Common myeloid progenitor, CD34-positive (primary cell): Measurements from ENCODE around the gene NOL8. TPM values are rescaled to one million over a fixed set of nuclear protein-coding genes. Genes with fewer than 3 reads are reported as not detected.

Experiments used
- CTCF ChIA-PET: fragments of 350-600 bp; sonication (Branson Sonifier 250); formaldehyde crosslinking; loops from one replicate; lab custom pipeline; 2021; ENCODE audit warnings: antibody characterized with exemption; lab: Charles Lee
- POLR2A ChIA-PET: fragments of 350-600 bp; sonication (Branson Sonifier 250); formaldehyde crosslinking; loops from one replicate; lab custom pipeline; 2021; ENCODE audit warnings: antibody characterized with exemption; lab: Charles Lee
- DNase-seq, 3 donors: peaks; one replicate each; pipeline versions ENCODE4 v3.0.0 to v3.0.0-alpha.2; 2013
- H3K27ac ChIP-seq, 2 experiments: 1 replicate in 1 of 2; 2 replicates in 1 of 2; pipeline ENCODE4 v1.7.0; 2013; ENCODE audit warnings: inconsistent platforms in 2 of 2, low read length in 2 of 2, mild to moderate bottlenecking in 2 of 2, low read depth in 1 of 2, moderate library complexity in 1 of 2; ENCODE audit not compliant: severe bottlenecking in 2 of 2, insufficient read depth in 1 of 2, poor library complexity in 1 of 2
- H3K27me3 ChIP-seq, 5 experiments: replicated peaks in 2 of 5; 1 replicate in 3 of 5; 2 replicates in 2 of 5; pipeline versions ENCODE4 v1.6.1 to v1.7.0; 2013; ENCODE audit warnings: low read length in 4 of 5, mild to moderate bottlenecking in 2 of 5, moderate library complexity in 2 of 5, inconsistent platforms in 1 of 5; ENCODE audit not compliant: insufficient read depth in 5 of 5, control insufficient read depth in 4 of 5
- H3K36me3 ChIP-seq, 4 experiments: 1 replicate in 2 of 4; 2 replicates in 2 of 4; pipeline versions ENCODE4 v1.6.1 to v1.7.0; 2013; ENCODE audit warnings: low read length in 3 of 4, control low read depth in 1 of 4, mild to moderate bottlenecking in 1 of 4; ENCODE audit not compliant: control insufficient read depth in 4 of 4, insufficient read depth in 4 of 4
- H3K4me1 ChIP-seq, 4 experiments: 1 replicate in 3 of 4; 2 replicates in 1 of 4; pipeline versions ENCODE4 v1.6.1 to v1.7.1; 2013; ENCODE audit warnings: low read length in 3 of 4, mild to moderate bottlenecking in 3 of 4, control low read depth in 1 of 4, inconsistent platforms in 1 of 4, moderate library complexity in 1 of 4; ENCODE audit not compliant: control insufficient read depth in 4 of 4, insufficient read depth in 4 of 4; ENCODE audit errors: control extremely low read depth in 1 of 4
- H3K4me3 ChIP-seq, 7 experiments: 1 replicate in 4 of 7; 2 replicates in 3 of 7; pipeline versions ENCODE4 v1.5.1 to v1.7.0; 2013; ENCODE audit warnings: mild to moderate bottlenecking in 7 of 7, low read length in 6 of 7, moderate library complexity in 6 of 7, inconsistent platforms in 2 of 7, low read depth in 2 of 7, control low read depth in 1 of 7; ENCODE audit not compliant: insufficient read depth in 4 of 7, control insufficient read depth in 1 of 7; ENCODE audit errors: extremely low read depth in 1 of 7
- H3K9me3 ChIP-seq, 5 experiments: 1 replicate in 4 of 5; 2 replicates in 1 of 5; pipeline versions ENCODE4 v1.6.1 to v1.7.1; 2013; ENCODE audit warnings: low read length in 4 of 5, mild to moderate bottlenecking in 2 of 5, inconsistent platforms in 1 of 5, low read depth in 1 of 5, moderate library complexity in 1 of 5; ENCODE audit not compliant: control insufficient read depth in 4 of 5, insufficient read depth in 2 of 5; ENCODE audit errors: control extremely low read depth in 1 of 5
- WGBS: methylation state at CpG from one replicate; pipeline ENCODE4 v1.1.5; 2013; ENCODE audit not compliant: insufficient coverage; 5-methylcytosine and 5-hydroxymethylcytosine counted together
- polyA plus RNA-seq: library from polyadenylated mRNA; unstranded; fragments of 120-200 nt; gene quantifications from one replicate; pipeline ENCODE4 v1.2.1, GENCODE V29; 2013

NOL8 gene
- polyA plus RNA-seq: 59.2 TPM

DNA sequence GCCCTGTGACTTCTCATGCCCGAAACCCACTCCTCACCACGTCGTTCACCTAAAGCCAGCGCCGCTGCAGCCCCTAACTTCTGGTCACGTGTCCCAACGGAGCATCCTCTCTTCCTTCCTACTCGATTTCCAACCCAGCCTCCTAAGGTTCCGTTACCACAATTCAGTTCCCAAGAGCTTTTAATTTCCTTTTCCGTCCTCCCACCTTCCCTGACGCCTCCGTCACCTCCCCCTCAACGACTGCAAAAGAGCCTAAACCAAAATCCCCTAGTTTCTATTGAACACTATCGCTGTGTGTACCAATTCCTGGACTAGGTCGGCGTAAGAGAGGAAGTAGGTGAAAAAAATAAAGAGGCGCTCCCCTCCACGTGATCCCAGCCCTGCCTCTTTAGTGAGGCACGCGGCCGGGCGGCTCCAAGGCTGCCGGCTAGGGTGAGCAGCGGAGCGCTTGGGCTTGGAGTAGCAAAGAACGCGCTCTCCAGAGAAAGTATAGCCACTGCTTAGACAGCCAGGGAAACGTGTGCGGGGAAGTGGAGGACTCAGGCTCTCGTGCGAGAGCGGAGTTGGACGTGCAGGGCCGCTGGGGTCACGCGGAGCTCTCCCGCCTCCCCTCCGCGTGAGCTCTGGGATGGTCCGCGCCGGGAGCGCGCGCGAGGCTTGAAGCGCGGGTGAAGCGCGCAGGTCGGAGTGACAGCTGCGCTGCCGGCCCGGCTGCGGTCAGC is at the start of gene NOL8, which contains the start of gene CENPP:
TSS of gene NOL8 (minus strand) at position 82 of the 722 bp plus-strand sequence. CDS start 1,189 bp downstream, outside the sequence.
TSS of gene CENPP (plus strand) at position 685 of the 722 bp plus-strand sequence.
- ChIA-PET CTCF (interaction anchor here (0.9 to 1.5 kb wide), 4 partner anchors 12 to 310 kb away, joined by 3 to 4 read pairs (median 3); no protein-coding TSS in a partner anchor), POLR2A (interaction anchor here (1.1 to 1.8 kb wide), 3 partner anchors 12 to 345 kb away, joined by 4 to 6 read pairs (median 4); partner anchors contain the start of gene IPPK)
- Histone ChIP-seq H3K36me3 (peaks cover 2 to 20% (median 12%) of the 10 kb centered on the region in 4 experiments), H3K27me3 (no peaks in the 10 kb centered on the region), H3K4me1 (peaks cover 14 to 32% (median 24%) of the 10 kb centered on the region in 4 experiments), H3K9me3 (no peaks in the 10 kb centered on the region), H3K27ac (peak within 1 kb of the TSS; percentile 99), H3K4me3 (peak within 1 kb of the TSS; percentile 98 to 100 (median 99))
- under 1% methylated on average over 53 of the region's 55 CpGs for WGBS
- peak; percentile 90 to 94 (median 91) for DNase-seq

DNA sequence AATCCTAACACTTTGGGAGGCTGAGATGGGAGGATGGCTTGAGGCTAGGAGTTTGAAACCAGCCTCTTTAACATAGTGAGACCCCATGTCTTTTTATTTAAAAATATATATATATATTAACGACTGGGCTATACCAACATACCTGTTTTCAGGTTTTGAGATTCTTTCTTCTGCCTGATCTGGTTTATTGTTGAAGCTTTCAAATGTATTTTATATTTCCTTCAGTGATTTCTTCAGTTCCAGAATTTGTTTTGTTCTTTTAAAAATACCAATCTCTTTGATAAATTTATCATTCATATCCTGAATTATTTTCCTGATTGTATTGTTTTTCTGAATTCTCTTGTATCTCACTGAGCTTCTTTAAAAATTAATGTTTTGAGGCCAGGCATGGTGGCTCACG is 48.0 kb upstream of the NOL8 start:
- ChIA-PET POLR2A (no interaction called here), CTCF (no interaction called here)
- peaks cover 0 to 17% (median 6%) of the 10 kb centered on the region in 5 experiments for H3K9me3 ChIP-seq
- H3K36me3 ChIP-seq: peaks cover 0 to 7% (median 2%) of the 10 kb centered on the region in 4 experiments
- no peaks in the 10 kb centered on the region for H3K27me3 ChIP-seq
- H3K4me3 ChIP-seq: no peak overlapping the region
- WGBS: 100% methylated on average over 1 of the region's 2 CpGs
- H3K4me1 ChIP-seq: no peaks in the 10 kb centered on the region
- no peak overlapping the region for H3K27ac ChIP-seq
- DNase-seq: no peak

DNA sequence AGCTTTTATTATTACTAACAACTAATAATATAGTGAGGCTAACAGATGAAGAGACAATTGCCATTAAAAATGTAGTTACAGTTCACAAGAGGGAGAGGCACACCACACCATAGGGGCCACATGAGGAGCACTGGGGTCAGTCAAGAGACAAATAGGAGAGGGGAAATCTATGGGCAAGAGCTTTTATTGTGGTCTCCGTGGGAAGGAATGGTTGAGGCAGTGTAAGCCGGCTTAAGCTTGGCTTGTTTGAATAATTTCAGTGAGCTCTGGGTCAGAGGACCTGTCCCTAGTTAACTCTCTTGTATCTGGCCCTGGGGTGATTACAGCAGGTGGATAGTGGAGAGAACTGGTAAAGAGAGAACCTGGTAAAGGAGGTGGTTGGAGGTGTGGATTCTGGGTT is 43.9 kb upstream of the NOL8 start:
- ChIA-PET CTCF (interaction anchor here (0.6 to 1.3 kb wide), 3 partner anchors 10 to 265 kb away, joined by 3 to 4 read pairs (median 4); no protein-coding TSS in a partner anchor), POLR2A (no interaction called here)
- Histone ChIP-seq H3K27ac (no peak overlapping the region), H3K27me3 (no peaks in the 10 kb centered on the region), H3K4me1 (no peaks in the 10 kb centered on the region), H3K9me3 (peaks cover 0 to 17% (median 1%) of the 10 kb centered on the region in 5 experiments), H3K36me3 (peaks cover 0 to 9% (median 3%) of the 10 kb centered on the region in 4 experiments), H3K4me3 (no peak overlapping the region)
- no peak for DNase-seq
- 46% methylated on average over 2 of the region's 2 CpGs for WGBS

DNA sequence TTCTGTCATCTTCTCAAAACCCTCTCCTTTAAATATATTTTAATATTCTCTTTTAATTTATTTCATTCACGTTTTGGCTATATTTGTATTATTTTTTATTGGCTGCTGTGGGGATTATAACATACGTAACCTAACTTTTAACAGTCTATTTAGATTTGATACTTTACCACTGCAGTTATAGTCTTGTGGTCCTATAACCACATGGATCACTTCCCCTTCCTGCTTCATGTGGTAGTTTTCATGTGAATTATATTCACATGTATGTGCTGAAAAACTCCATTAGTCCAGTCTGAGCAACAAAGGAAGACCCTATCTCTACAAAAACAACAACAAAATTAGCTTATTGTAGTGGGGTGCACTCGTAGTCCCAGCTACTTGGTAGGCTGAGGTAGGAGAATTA is 34.9 kb upstream of the NOL8 start:
- CTCF ChIA-PET: interaction anchor here (0.6 to 1.5 kb wide), 2 partner anchors 12 to 16 kb away, joined by 3 to 4 read pairs; no protein-coding TSS in a partner anchor
- peak overlapping the region in 1 of 7 experiments; percentile 16 for H3K4me3 ChIP-seq
- DNase-seq: peak; percentile 32 to 83 (median 77)
- H3K27me3 ChIP-seq: no peaks in the 10 kb centered on the region
- H3K27ac ChIP-seq: no peak overlapping the region
- POLR2A ChIA-PET: no interaction called here
- no CpG with 5 or more reads among the region's 3 CpGs for WGBS
- peaks cover 0 to 13% (median 3%) of the 10 kb centered on the region in 5 experiments for H3K9me3 ChIP-seq
- peaks cover 0 to 3% (median 1%) of the 10 kb centered on the region in 4 experiments for H3K36me3 ChIP-seq
- H3K4me1 ChIP-seq: peaks cover 6 to 13% (median 9%) of the 10 kb centered on the region in 4 experiments

DNA sequence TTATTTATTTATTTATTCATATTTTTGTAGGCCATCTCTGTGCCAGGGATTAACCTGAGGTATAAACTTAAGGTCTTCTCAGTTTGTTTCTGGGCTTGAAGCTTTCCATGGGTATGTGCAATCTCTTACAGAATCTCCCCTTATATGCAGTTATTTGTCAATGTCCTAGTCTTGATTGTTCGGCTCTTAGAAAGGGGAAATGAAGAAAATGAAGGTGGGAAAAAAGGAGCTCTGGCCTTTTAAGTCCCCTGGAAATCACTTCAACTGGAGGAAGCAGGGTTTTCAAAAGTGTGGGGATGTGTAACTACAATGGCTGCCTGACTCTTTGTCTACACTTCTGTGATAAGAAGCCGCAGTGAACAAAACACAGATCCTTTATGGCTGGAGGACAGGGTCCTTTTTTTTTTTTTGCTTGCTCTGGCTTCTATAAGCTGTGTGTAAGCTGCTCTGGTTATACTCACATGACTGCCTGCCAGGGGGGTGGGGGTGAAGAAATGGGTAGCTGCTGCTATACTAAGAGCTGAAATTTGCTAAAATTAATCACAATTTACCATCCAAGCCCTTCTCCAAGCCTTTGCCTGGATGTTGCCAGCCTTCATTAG is 34.3 kb upstream of the NOL8 start:
- Histone ChIP-seq H3K9me3 (peaks cover 0 to 13% (median 3%) of the 10 kb centered on the region in 5 experiments), H3K4me3 (peak overlapping the region in 3 of 7 experiments; percentile 16 to 19 (median 16)), H3K4me1 (peaks cover 6 to 13% (median 9%) of the 10 kb centered on the region in 4 experiments), H3K27ac (peak overlapping the region in 1 of 2 experiments; percentile 14), H3K27me3 (no peaks in the 10 kb centered on the region), H3K36me3 (peaks cover 0 to 2% (median under 1%) of the 10 kb centered on the region in 4 experiments)
- ChIA-PET CTCF (interaction anchor here (0.6 to 1.5 kb wide), 3 partner anchors 10 to 15 kb away, joined by 3 to 4 read pairs (median 3); no protein-coding TSS in a partner anchor), POLR2A (no interaction called here)
- WGBS: 20% methylated on average over 1 of the region's 2 CpGs
- DNase-seq: peak in 2 of 3 donors; percentile 28 to 47

DNA sequence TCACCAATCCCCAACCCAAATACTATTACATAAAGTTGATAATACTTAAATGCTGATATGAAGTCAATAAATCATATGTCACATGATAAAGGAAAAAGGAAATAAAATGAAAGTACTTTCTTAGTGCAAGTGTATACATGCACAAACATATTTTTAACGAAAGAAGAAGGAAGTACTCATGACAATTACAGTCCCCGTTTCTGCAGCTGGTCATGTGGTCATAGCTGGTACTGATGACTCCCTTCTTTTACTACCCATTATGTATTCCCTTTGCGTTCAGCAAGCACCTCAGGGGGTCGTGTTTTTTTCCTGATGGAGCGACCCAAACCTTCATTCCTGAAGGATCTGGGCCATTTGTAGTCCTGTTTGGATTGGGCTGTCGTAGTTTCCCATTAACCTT is 27.9 kb upstream of the NOL8 start:
- 52% methylated on average over 3 of the region's 6 CpGs for WGBS
- H3K27ac ChIP-seq: no peak overlapping the region
- peak overlapping the region in 2 of 7 experiments; percentile 39 to 48 for H3K4me3 ChIP-seq
- ChIA-PET CTCF (no interaction called here), POLR2A (no interaction called here)
- DNase-seq: peak in 2 of 3 donors; percentile 67 to 81
- peaks cover 2 to 10% (median 5%) of the 10 kb centered on the region in 4 experiments for H3K36me3 ChIP-seq
- peaks cover 2 to 9% (median 4%) of the 10 kb centered on the region in 4 experiments for H3K4me1 ChIP-seq
- no peaks in the 10 kb centered on the region for H3K27me3 ChIP-seq
- H3K9me3 ChIP-seq: peaks cover 0 to 16% (median 4%) of the 10 kb centered on the region in 5 experiments
